Upper lobe of right lung (tissue), 1 donor: ENCODE measurements around the gene GPSM3. TPM values are rescaled to one million over a fixed set of nuclear protein-coding genes. Genes with fewer than 3 reads are reported as not detected.
"Not testable (repeated sequence)": the region's sequence is repeated elsewhere in the genome, so short reads cannot be mapped to it uniquely, and the experiment has no call there.

Source experiments
- ATAC-seq: fragments of 200-7000 bp; cut with Tn5 transposase; one replicate; pipeline ENCODE4 v1.9.1; 2020; ENCODE audit warnings: mild to moderate bottlenecking, moderate library complexity
- DNase-seq: peaks from one replicate; pipeline ENCODE4 v3.0.0-alpha.2; 2020
- H3K27ac ChIP-seq: fragments of 200-600 bp; one replicate; pipeline ENCODE4 v1.8.0; 2022
- H3K27me3 ChIP-seq: fragments of 200-600 bp; one replicate; pipeline ENCODE4 v1.8.0; 2022; ENCODE audit warnings: mild to moderate bottlenecking
- H3K36me3 ChIP-seq: fragments of 200-600 bp; one replicate; pipeline ENCODE4 v1.8.0; 2022
- H3K4me1 ChIP-seq: fragments of 200-600 bp; one replicate; pipeline ENCODE4 v1.8.0; 2022
- H3K4me3 ChIP-seq: fragments of 200-600 bp; one replicate; pipeline ENCODE4 v1.8.0; 2022; ENCODE audit warnings: mild to moderate bottlenecking
- H3K9me3 ChIP-seq: fragments of 200-600 bp; one replicate; pipeline ENCODE4 v1.8.0; 2022
- intact Hi-C: fragments of 100-400 bp; cut with DNase I; formaldehyde crosslinking; loops from one replicate; pipeline ENCODE4 v1.11.0; 2022
- total RNA-seq: library from RNA; stranded (reverse); fragmentation: NEBNext Ultra II Directional; extraction: Animal tissue kit (Norgen Biotek cat#: 25700); gene quantifications from one replicate; pipeline ENCODE4 v1.2.1, GENCODE V29; 2021
- TF ChIP-seq, protein P1 (sequence below): fragments of 200-600 bp; IDR thresholded peaks from one replicate; pipeline ENCODE4 v1.8.0; 2022; ENCODE audit warnings: antibody characterized with exemption
- donor health status: DM: no; HTN: yes; CAD: no; lungs with severe emphysema.

GPSM3 gene
- total RNA-seq, 1 donor from 2014 or later, result 51.9 TPM

DNA sequence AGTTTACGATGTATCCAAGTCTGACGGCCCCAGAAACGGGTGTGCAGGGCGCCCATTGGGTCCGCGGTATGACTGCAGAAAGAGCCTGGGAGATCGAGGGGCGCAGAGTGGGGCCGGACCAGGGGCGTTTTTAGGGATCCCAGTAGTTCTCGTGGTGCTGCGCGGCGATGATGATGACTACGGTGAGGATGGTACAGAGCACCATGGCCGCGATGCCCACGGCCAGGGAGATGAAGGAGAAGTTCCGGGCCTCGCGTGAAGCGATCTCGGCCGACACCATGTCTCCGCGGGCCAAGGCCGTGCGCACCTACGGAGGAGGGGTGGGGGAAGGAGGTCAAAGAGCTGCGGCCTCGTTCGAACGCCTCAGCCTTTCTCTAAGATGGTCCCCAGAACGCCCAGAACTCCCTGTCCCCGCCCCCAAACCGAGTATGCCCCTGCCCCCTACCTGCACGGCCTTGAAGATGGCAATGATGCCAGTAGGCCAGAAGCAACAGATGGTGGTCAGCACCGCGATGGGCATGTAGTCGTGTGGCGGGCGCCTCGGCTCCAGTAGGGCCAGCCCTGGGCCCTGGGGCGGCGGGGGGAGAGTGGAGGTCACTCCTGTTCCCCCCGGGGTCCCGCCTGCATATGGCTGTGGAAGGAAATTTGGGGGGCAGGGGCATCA is 43.2 kb downstream of the GPSM3 start:
- H3K36me3 ChIP-seq, result no peaks in the 10 kb centered on the region
- H3K4me3 ChIP-seq, result peak overlapping the region; percentile 14
- H3K27me3 ChIP-seq, result peaks cover 27% of the 10 kb centered on the region
- H3K9me3 ChIP-seq, result no peaks in the 10 kb centered on the region
- peaks cover 21% of the 10 kb centered on the region for H3K4me1 ChIP-seq
- H3K27ac ChIP-seq, result no peak overlapping the region
- TF ChIP-seq, protein P1, sequence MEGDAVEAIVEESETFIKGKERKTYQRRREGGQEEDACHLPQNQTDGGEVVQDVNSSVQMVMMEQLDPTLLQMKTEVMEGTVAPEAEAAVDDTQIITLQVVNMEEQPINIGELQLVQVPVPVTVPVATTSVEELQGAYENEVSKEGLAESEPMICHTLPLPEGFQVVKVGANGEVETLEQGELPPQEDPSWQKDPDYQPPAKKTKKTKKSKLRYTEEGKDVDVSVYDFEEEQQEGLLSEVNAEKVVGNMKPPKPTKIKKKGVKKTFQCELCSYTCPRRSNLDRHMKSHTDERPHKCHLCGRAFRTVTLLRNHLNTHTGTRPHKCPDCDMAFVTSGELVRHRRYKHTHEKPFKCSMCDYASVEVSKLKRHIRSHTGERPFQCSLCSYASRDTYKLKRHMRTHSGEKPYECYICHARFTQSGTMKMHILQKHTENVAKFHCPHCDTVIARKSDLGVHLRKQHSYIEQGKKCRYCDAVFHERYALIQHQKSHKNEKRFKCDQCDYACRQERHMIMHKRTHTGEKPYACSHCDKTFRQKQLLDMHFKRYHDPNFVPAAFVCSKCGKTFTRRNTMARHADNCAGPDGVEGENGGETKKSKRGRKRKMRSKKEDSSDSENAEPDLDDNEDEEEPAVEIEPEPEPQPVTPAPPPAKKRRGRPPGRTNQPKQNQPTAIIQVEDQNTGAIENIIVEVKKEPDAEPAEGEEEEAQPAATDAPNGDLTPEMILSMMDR, result no peak
- DNase-seq (no peak), ATAC-seq (no peak)
- intact Hi-C loops, result no loop called here

DNA sequence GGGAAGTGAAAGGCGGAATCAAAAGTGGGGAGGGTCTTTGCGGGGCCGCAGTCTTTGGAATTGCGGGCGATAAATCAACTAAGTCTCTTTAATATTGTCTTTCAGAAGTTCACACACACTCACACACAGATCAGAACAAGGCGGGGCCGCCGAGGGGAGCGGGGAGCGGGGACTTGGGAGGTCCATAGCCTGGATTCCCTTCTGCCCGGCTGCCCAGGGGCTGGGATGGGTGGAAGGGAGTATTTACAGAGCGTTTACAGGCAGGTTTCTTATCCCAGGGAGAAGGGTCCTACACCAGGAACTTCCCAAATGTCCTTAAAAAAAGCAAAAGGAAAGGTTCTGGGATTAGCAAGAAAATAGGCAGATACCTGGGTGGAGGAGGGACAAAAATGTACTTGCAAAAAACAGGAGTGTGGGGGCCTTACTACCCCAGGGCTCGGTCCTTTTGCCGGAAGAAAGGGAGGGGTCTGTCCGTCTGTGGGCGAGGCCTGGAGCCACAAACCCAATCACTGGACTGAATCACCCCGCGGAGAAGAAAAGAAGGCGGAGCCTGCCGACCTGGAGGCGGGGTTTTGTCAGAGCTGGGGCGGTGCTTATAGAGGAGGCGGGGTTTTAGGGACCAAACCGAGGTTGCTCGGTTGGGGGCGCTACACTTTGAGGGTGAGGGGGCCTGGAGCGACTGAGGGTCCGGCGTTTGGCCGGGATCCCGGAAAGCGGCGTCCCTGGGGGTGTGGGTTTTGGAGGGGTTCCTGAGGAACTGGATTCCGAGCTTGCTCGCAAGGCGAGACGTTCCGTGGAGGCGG is 44.0 kb downstream of the GPSM3 start:
- ATAC-seq, result peak; percentile 69
- Histone ChIP-seq H3K27me3 (peaks cover 27% of the 10 kb centered on the region), H3K4me3 (peak overlapping the region; percentile 14), H3K36me3 (no peaks in the 10 kb centered on the region), H3K4me1 (peaks cover 15% of the 10 kb centered on the region), H3K9me3 (no peaks in the 10 kb centered on the region), H3K27ac (no peak overlapping the region)
- DNase-seq, result peak; percentile 83
- TF ChIP-seq, protein P1, result no peak
- intact Hi-C loops, result no loop called here

DNA sequence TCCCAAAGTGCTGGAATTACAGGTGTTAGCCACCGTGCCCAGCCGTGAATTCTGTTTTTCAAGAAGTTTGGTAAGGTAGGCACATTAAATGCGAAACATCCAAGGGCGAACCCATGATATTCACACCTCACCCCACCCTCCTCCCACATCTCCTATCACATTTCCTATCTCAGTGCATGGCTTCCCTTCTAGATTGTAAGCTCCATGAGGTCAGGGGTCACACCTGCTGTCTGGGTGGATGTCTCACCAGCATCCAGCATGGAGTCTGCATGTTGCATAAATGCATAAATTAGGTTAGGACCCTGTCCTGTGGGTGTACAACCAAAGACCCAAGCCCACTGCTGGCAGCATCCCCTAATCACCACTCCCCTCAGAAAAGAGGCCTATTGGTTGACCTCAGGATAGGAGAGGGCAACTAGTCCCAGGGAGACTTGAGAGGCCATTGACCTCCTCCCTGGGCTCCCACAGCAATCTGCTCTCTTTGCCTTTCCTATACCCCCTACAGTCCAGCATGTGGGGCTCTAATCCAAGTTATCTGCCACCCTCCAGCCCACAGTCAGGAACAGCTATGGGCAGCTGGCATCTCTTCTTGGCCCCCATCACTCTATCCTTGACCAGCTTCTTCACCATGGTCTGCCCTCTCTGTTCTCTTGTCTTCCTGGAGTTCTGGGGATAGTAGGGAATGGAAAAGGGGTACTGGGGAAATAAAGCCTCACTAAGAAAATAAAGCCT is 44.9 kb downstream of the GPSM3 start:
- H3K9me3 ChIP-seq, result no peaks in the 10 kb centered on the region
- no peak overlapping the region for H3K4me3 ChIP-seq
- H3K4me1 ChIP-seq, result peaks cover 6% of the 10 kb centered on the region
- H3K27ac ChIP-seq, result no peak overlapping the region
- intact Hi-C loops, result no loop called here
- ATAC-seq (no peak), DNase-seq (no peak)
- TF ChIP-seq, protein P1, result peak; percentile 7
- H3K27me3 ChIP-seq, result peaks cover 27% of the 10 kb centered on the region
- H3K36me3 ChIP-seq, result no peaks in the 10 kb centered on the region

DNA sequence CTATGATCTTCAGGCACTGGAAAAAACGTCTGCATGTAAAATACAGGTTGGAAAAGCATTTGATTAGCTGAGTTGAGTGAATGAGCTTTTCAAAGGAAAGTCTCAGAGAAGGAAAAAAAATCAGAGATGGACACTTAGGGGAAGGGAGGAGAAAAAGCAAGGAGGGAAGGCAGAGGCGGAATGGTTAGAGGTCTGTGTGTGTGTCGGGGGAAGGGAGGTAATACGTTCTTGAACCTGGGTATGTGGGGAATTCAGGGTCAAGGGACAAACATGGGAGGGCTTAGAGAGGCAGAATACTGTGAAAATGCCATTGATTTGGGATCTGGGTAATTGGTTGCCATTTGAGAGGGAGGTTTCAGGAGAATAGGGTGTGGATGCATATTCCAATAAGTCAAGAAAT is 45.8 kb downstream of the GPSM3 start:
- Histone ChIP-seq H3K4me1 (no peaks in the 10 kb centered on the region), H3K27me3 (peaks cover 27% of the 10 kb centered on the region), H3K36me3 (no peaks in the 10 kb centered on the region), H3K9me3 (no peaks in the 10 kb centered on the region), H3K27ac (no peak overlapping the region), H3K4me3 (no peak overlapping the region)
- ATAC-seq, result no peak
- DNase-seq, result no peak
- intact Hi-C loops, result no loop called here
- TF ChIP-seq, protein P1, result no peak

DNA sequence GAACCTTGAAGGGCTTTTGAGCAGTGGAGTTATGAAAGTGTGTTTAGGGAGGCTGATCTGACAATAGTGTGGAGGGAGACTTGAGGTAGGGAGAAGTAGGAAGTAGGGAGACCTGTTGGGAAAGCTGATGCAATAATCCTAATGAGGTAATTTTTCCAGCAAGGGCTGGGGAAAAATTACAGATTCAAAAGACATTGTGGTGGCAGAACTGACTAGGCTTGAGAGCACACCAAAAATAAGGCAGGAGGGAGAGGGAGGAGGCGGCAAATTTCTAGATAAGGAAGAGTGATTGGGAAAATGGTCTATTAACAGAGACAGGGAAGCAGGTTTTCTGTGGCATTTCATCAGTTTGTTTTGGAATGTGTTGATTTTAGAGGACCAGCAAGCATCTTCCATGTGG is 46.2 kb downstream of the GPSM3 start:
- TF ChIP-seq, protein P1, result no peak
- no peak for ATAC-seq
- Histone ChIP-seq H3K4me1 (no peaks in the 10 kb centered on the region), H3K36me3 (no peaks in the 10 kb centered on the region), H3K9me3 (no peaks in the 10 kb centered on the region), H3K27me3 (peaks cover 27% of the 10 kb centered on the region), H3K4me3 (no peak overlapping the region), H3K27ac (no peak overlapping the region)
- no peak for DNase-seq
- intact Hi-C loops, result no loop called here

DNA sequence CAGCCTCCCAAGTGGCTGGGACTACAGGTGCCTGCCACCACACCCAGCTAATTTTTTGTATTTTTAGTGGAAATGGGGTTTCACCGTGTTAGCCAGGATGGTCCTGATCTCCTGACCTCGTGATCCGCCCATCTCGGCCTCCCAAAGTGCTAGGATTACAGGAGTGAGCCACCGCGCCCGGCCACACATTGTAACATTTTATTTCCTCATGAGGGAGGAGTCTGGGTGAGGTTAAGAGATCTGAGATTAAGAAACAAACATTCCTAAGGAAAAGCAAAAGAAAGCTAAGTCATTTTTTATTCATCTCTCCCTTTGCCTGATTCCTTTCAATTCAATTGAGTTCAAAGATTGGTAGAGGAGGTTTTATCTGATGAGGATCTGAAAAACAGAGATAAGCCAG is 48.2 kb downstream of the GPSM3 start:
- DNase-seq, intact Hi-C loops, H3K4me3 ChIP-seq, H3K4me1 ChIP-seq, H3K36me3 ChIP-seq, H3K9me3 ChIP-seq, H3K27ac ChIP-seq, ATAC-seq: not testable (repeated sequence)
- H3K27me3 ChIP-seq, result peaks cover 17% of the 10 kb centered on the region
